H1 (cell line): Measurements from ENCODE around the gene TRABD2B. TPM values are rescaled to one million over a fixed set of nuclear protein-coding genes. Genes with fewer than 3 reads are reported as not detected.

Source experiments
- CREB1 ChIP-seq: IDR thresholded peaks from 2 replicates; pipeline ENCODE4 v1.6.1; 2012; ENCODE audit warnings: inconsistent platforms
- EGR1 ChIP-seq: IDR thresholded peaks from 2 replicates; pipeline ENCODE4 v1.6.1; 2011; ENCODE audit warnings: low read depth, low read length, borderline replicate concordance
- polyA plus RNA-seq, 7 experiments: library from polyadenylated mRNA; depleted of rRNA in 3 of 7; stranded (reverse) in 5 of 7; unstranded in 2 of 7; fragments of >200 nt in 5 of 7; fragments of 200-250 nt in 2 of 7; gene quantifications; 1 replicate in 5 of 7; 2 replicates in 1 of 7; 4 replicates in 1 of 7; pipeline versions ENCODE4 v1.2.1 to v1.2.3, GENCODE V29; 2011 to 2013; ENCODE audit warnings: missing spikeins in 2 of 7, mixed read lengths in 2 of 7
- total RNA-seq: library from RNA; stranded (reverse); fragmentation: NEBNext Ultra II Directional; extraction: Animal tissue kit (Norgen Biotek cat#: 25700); gene quantifications from 2 replicates; pipeline ENCODE4 v1.2.1, GENCODE V29; 2021

Gene TRABD2B
- total and polyA plus RNA-seq, 2 of the 8 experiments (the other 6 are each of a cell fraction or from before 2014, with no cell fraction given) = 0.95 to 3.4 TPM

DNA sequence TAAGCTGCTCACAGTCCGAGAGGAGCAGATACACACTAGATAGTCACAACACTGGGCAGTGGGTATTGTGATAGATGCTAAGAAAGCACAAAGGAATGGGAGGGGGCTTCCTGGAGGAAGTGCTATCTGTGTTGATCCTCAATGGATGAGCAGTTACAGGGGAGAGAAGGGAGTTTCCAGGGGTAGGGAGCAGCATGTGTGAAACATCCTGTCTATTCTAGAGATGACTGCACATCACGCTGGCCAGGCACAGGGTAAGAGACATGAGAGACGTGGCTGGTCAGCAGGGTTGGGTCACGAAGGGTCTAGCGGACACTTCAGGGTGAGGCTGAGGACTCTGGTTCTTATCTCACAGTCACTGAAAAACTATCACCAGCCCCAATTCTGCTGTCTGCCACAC lies 235.2 kb downstream of the TRABD2B start (continued):
- no peak for TF ChIP-seq EGR1
- no peak for TF ChIP-seq CREB1
